GM21447 (cell line): ENCODE results near the gene GNAI3.

Source experiments
- ATAC-seq: cut with Tn5 transposase; IDR thresholded peaks from one replicate; pipeline ENCODE4 v1.9.1; 2021; ENCODE audit not compliant: unreplicated experiment

The GNAI3 gene

DNA sequence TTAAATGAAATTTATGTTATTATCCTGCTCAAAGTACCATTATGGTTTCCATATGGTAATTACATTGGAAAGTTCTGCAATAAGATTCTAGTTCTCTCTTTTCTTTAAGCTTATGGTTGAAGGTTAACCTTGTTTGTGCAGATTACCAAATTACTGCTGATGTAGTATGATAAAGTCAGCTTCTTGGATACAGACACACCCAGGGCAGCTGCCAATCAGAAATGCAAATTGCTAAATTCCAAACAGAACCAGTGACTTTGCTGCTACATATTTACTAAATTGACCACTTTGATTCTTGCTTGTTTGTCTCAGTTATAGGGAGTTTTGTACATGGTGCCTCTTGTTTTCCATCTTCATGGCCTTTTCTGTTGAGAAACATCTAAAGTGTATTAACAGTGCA lies 44.5 kb downstream of the GNAI3 start:
- ATAC-seq = no peak

GRCh38 chr1:109595531-109595930 lies 47.1 kb downstream of the GNAI3 start:
- no peak for ATAC-seq

DNA sequence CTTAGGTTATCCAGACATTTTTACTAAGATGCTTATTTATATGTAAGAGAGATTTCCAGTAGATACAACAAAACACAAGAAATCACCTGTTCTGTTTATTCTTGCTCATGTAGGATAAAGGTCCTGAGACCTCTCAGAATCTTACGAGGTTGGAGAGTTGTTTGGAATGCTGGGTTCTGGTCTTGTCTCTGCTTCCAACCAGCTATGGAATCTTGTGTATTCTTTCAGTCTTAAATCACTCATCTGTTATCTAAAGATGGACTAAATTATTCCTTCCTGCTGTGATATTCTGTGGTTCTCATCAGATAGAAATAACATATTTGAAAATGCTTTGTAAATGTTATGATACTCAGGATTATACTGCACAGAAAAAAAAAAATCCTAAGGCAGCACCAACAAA lies 49.7 kb downstream of the GNAI3 start:
- no peak for ATAC-seq

DNA sequence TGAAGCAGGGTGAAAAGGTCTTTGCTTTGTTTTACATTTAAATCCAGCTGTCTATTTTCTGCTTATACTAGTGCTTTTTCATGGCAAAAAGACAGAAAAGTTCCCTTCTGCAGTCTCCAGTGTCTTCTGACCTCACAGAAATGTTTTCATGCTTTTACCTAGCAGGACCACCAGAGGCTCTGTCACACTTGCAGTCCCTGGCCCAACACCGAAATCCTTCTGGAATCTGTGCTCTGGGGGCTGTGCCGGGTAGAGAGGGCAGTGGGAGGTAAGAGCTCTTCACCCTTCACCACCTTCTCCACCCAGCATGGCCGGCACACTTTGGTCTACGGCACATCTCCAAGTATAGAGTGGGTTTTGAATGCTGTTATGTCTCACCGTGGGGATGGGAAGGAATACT lies 50.2 kb downstream of the GNAI3 start:
- ATAC-seq = no peak

- ATAC-seq = no peak
Measured at GRCh38 chr1:109603229-109603628, 54.8 kb downstream of the GNAI3 start.

DNA sequence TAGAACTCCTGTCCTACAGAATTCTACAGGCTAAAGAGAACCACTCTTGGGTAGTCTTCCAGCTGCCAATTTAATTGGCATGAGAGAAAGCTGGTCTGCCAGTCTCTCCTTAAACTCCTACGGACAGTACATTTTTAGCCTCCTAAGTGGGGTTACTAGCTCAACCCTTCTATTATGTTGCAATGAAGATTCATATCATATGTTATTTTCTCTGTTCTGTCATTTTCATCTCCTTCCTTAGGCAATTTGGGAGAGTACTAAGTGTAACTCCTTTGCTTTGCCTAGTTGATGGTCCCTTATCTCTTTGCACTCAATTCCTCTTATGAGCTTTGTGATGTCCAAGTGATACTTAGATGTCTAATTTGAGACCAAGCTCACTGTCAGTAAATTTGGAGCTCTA lies 57.0 kb downstream of the GNAI3 start:
- ATAC-seq = no peak

DNA sequence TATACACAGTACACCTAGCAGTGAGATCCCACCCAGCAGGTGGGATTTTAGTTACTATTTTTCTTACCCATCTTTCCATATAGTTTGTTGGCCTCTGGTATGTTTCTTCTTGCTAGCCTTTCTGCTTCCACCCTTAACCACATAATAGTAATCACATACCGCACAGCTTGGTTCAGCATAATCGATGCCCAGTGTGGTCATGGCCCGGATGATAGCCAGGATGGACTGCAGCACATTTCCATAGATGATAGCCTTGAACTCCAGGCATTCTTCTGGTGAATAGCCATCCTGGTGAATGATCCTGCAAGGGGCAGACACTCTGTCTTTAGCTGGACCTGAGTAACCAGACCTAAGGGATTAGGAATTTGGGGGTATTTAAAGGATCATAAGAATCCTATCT lies 61.5 kb downstream of the GNAI3 start:
- no peak for ATAC-seq

DNA sequence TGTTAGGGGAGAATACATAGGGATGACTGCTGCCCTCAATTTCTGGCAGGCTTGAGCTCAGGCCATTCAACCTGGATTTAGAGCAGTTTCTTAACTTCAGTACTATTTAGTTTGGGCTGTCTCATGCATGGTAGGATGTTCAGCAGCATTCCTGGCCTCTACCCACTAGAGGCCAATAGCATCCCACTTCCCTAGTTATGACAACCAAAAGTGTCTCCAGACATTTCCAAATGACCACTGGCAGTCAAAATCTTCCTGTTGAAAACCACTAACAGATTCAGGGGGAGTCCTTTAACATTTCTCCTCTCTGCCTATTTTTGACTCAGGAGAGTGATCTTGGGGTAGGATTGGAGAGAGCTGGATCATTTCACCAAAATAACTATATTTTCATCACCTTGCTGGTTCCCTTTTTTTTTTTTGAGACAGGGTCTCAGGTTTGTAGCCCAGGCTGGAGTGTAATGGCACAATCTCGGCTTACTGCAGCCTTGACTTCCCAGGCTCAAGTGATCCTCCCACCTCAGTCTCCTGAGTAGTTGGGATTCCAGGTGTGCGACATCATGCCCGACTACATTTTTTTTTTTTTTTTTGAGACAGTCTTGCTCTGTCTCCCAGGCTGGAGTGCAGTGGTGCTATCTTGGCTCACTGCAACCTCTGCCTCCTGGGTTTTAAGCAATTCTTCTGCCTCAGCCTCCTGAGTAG lies 62.3 kb downstream of the GNAI3 start:
- no peak for ATAC-seq

DNA sequence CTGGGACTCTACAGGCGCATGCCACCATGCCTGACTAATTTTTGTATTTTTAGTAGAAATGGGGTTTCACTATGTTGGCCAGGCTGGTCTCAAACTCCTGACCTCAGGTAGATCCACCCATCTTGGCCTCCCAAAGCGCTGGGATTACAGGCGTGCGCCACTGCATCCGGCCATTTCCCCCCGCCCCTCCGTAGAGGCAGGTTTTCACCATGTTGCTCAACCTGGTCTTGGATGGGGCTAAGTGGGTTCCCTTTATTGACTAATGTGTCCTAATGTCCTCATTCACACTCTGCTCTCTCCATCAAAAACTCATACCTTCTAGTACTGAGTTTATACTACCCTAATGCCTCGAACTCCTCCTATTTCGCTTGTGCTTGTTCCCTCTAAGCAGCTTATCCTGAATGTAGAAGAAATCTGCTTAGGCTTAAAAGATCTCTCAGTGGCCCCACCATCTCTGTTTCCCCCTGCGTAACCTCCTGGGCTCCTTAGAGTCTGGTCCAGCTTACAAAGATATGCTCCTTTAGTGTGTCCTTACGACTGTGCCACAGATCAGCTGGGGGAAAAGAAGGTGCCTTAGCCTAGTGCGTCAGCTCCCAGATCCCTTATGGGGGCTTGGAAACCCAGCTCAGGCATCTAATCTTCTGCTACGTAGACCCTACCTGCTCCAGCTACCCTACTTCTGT lies 63.0 kb downstream of the GNAI3 start:
- no peak for ATAC-seq

GRCh38 chr1:109613361-109614147 lies 65.1 kb downstream of the GNAI3 start:
- no peak for ATAC-seq

DNA sequence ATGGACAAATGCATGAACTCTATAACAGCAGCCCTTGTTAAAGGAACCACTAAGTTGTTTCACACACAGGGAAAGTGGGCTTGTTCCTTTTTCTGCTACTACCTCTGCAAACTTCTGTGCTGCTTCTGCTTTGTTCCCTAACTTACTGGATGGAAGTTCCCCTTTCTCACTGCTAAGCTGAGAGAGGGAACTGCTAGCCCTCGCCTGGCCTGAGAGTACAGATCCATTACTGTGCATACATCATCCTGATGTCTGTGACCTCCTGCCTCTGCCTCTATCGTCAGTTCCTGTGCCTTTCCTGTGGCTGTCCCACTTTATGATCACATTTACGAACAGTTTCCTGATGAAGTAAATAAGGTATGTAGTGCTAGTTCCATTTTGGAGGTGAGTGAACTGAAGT lies 67.5 kb downstream of the GNAI3 start:
- ATAC-seq = no peak

- ATAC-seq = no peak
Measured at GRCh38 chr1:109616391-109616790, 68.0 kb downstream of the GNAI3 start.

DNA sequence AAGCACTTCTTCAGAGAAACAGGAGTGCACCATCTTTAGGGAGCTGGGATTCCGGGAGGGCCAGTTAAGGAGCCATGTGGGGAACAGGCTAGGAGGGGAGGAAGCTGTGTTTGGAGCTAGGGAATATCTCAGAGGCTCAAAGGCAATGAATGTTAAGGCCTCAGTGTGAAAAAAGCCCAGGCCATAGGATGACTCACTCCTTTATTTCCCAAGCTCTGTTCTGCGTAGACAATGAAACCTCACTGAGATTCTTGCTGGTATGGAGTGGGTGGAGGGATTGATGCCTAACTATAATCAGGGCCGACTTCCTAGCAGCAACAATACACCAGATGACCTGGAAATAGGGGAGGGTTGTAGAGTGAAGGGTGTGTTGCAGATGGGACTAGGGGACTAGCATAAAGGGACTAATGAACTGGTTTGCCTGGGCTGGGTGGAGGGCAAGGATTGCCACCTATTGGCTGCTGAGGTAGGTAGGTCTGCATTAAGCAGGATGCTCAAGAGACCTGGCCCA lies 68.9 kb downstream of the GNAI3 start:
- no peak for ATAC-seq

DNA sequence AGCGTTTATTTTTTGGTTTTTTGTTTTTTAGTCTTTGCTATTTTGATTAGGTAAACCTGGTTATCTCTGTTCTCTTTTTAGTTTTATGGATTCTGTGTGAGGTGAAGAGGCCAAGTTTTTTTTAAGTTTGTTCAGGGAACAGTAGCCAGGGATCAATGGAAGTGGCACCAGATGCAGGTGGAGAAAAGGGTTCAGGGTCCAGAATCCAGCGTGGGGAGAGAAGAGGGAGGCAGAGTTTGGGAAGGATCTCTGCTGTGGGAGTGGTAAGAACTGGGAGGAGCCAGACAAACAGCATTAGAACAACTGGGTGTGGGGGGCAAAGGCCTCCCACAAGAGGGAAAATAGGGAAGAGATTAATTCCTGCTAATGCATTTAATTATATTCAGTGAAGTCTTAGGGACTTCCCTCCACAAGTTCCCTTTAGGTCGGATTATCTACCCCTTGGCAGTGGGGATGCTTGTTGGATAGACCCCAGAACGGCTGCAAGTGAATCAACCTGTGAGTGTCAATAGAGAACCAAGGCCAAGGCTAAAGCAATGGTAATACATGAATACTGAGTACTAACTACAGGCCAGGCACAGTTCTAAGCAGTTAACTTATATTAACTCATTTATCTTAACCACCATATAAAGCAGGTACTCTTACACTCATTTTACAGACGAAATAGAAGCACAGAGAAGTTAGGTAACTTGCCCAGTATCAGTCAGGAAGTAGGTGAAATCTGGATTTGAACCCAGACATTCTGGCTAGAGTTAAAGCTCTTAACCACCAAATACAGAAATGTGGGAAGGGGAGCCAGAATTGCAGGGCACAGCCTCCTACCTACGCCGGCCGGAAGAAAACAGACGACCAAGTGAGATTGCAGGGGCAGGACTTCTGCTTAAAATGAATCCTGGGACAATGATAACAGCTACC lies 70.5 kb downstream of the GNAI3 start:
- no peak for ATAC-seq

DNA sequence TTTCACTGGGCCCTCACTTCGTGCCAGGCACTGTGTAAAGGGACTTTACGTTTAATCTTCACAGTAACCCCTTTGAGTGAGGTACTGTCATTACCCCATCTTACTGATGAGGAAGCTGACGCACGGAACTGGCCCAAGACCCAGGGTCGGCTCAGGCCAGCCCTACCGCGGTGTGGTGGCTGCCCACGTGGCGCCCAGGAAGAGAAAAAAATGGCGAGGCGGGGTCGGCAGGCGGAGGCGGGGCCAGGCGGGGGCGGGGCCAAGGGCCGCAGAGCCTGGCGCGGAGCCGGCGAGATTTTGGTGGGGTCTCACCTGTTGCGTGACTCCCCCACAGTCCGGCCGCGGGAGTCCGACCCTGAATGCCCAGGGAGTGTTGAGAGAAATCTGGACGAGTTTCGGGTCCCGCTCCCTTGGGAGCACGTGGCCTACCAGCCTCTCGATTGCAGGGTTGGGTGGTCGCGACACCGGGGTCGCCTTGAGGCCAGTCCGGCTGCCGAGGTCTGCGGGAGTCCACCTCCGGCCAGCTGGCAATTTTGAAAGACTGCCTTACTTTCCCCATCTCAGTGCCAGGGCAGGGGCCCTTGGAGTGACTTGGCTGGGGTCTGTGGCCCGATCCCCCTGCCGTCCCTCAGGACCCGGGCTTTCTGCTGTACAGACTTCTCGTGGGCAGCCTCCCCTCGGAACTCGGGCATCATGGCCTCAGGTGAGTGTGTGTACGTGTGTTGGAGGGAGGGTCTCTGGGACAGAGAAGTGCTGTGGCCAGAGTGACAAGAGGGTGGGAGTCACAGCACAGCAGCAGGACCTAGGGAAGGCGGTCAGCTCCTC lies 71.4 kb downstream of the GNAI3 start, which contains the start of the genes AMPD2 and GNAT2:
AMPD2 (plus strand) TSS at position 262 of the 825 bp plus-strand sequence. CDS start 1,339 bp downstream, outside the sequence.
GNAT2 (minus strand) TSS at position 41 of the 825 bp plus-strand sequence. CDS start 6,746 bp downstream, outside the sequence.
- peak; percentile 49 for ATAC-seq

- peak; percentile 0 for ATAC-seq
Measured at GRCh38 chr1:109620401-109620791, 72.0 kb downstream of the GNAI3 start.

- ATAC-seq = peak; percentile 70
Measured at GRCh38 chr1:109620841-109621286, 72.4 kb downstream of the GNAI3 start.

- no peak for ATAC-seq
Measured at GRCh38 chr1:109621379-109622136, 73.1 kb downstream of the GNAI3 start.
